Measurements from ENCODE around the gene TARP.
"Not testable (repeated sequence)": the region's sequence is repeated elsewhere in the genome, so short reads cannot be mapped to it uniquely, and the experiment has no call there.

TARP gene

GRCh38 chr7:38284553-38284952 is 11.1 kb upstream of the TARP start:
- Mint-ChIP-seq H3K4me3 (no peak overlapping the region), H3K36me3 (no peaks in the 10 kb centered on the region), H3K27ac (no peak overlapping the region), H3K4me1 (peaks cover 2% of the 10 kb centered on the region), H3K27me3 (peaks cover 16% of the 10 kb centered on the region), H3K9me3 (no peaks in the 10 kb centered on the region)
- ATAC-seq (ENCODE audit: low read depth) (no peak), DNase-seq (ENCODE audit: low spot score in 2 of 2) (no peak)

- H3K4me1 Mint-ChIP-seq: peaks cover 2% of the 10 kb centered on the region
- no peaks in the 10 kb centered on the region for H3K36me3 Mint-ChIP-seq
- ATAC-seq (ENCODE audit: low read depth) (no peak), DNase-seq (ENCODE audit: low spot score in 2 of 2) (no peak)
- peaks cover 14% of the 10 kb centered on the region for H3K27me3 Mint-ChIP-seq
- H3K27ac Mint-ChIP-seq: no peak overlapping the region
- H3K4me3 Mint-ChIP-seq: no peak overlapping the region
- H3K9me3 Mint-ChIP-seq: no peaks in the 10 kb centered on the region
These were observed 10.4 kb upstream of the TARP start for GRCh38 chr7:38283809-38284208.

- Mint-ChIP-seq H3K9me3 (no peaks in the 10 kb centered on the region), H3K27ac (no peak overlapping the region), H3K27me3 (peaks cover 12% of the 10 kb centered on the region), H3K36me3 (no peaks in the 10 kb centered on the region), H3K4me1 (peaks cover 2% of the 10 kb centered on the region), H3K4me3 (no peak overlapping the region)
- DNase-seq (ENCODE audit: low spot score in 2 of 2): no peak
- ATAC-seq (ENCODE audit: low read depth): no peak
These were observed 9.7 kb upstream of the TARP start for GRCh38 chr7:38283107-38283506.

GRCh38 chr7:38282081-38282480 is 8.6 kb upstream of the TARP start:
- Mint-ChIP-seq H3K9me3 (no peaks in the 10 kb centered on the region), H3K4me1 (peaks cover 2% of the 10 kb centered on the region), H3K27ac (no peak overlapping the region), H3K4me3 (no peak overlapping the region), H3K36me3 (no peaks in the 10 kb centered on the region), H3K27me3 (peaks cover 12% of the 10 kb centered on the region)
- DNase-seq (ENCODE audit: low spot score in 2 of 2) (no peak), ATAC-seq (ENCODE audit: low read depth) (no peak)

- Mint-ChIP-seq H3K27ac (no peak overlapping the region), H3K36me3 (no peaks in the 10 kb centered on the region), H3K4me3 (no peak overlapping the region), H3K27me3 (peaks cover 8% of the 10 kb centered on the region), H3K9me3 (no peaks in the 10 kb centered on the region), H3K4me1 (peaks cover 2% of the 10 kb centered on the region)
- ATAC-seq (ENCODE audit: low read depth) (no peak), DNase-seq (ENCODE audit: low spot score in 2 of 2) (no peak)
These were observed 7.8 kb upstream of the TARP start for GRCh38 chr7:38281266-38281665.

GRCh38 chr7:38280707-38281106 is 7.3 kb upstream of the TARP start:
- no peaks in the 10 kb centered on the region for H3K9me3 Mint-ChIP-seq
- peaks cover 2% of the 10 kb centered on the region for H3K4me1 Mint-ChIP-seq
- ATAC-seq (ENCODE audit: low read depth) (no peak), DNase-seq (ENCODE audit: low spot score in 2 of 2) (no peak)
- H3K36me3 Mint-ChIP-seq: no peaks in the 10 kb centered on the region
- peaks cover 6% of the 10 kb centered on the region for H3K27me3 Mint-ChIP-seq
- no peak overlapping the region for H3K4me3 Mint-ChIP-seq
- no peak overlapping the region for H3K27ac Mint-ChIP-seq

- Mint-ChIP-seq H3K4me1 (peaks cover 2% of the 10 kb centered on the region), H3K36me3 (no peaks in the 10 kb centered on the region), H3K4me3 (no peak overlapping the region), H3K27me3 (peaks cover 5% of the 10 kb centered on the region), H3K9me3 (no peaks in the 10 kb centered on the region), H3K27ac (no peak overlapping the region)
- ATAC-seq (ENCODE audit: low read depth) (no peak), DNase-seq (ENCODE audit: low spot score in 2 of 2) (no peak)
These were observed 6.6 kb upstream of the TARP start for GRCh38 chr7:38280000-38280399.

- no peak for ATAC-seq (ENCODE audit: low read depth)
These were observed 2.9 kb upstream of the TARP start for GRCh38 chr7:38276096-38276877.

GRCh38 chr7:38274927-38275620 is 1.6 kb upstream of the TARP start:
- ATAC-seq (ENCODE audit: low read depth): no peak
- Mint-ChIP-seq H3K36me3 (no peaks in the 10 kb centered on the region), H3K4me1 (no peaks in the 10 kb centered on the region), H3K27ac (no peak overlapping the region), H3K4me3 (no peak overlapping the region), H3K27me3 (no peaks in the 10 kb centered on the region), H3K9me3 (no peaks in the 10 kb centered on the region)
- DNase-seq (ENCODE audit: low spot score in 2 of 2): no peak

More at GRCh38 chr7:38276096-38276877, 2.9 kb upstream of the TARP start:
- Mint-ChIP-seq H3K4me3 (no peak overlapping the region), H3K27me3 (no peaks in the 10 kb centered on the region), H3K4me1 (no peaks in the 10 kb centered on the region), H3K9me3 (no peaks in the 10 kb centered on the region), H3K36me3 (no peaks in the 10 kb centered on the region), H3K27ac (no peak overlapping the region)
- no peak for DNase-seq (ENCODE audit: low spot score in 2 of 2)

GRCh38 chr7:38274486-38274885 is 1.1 kb upstream of the TARP start:
- ATAC-seq (ENCODE audit: low read depth): no peak
- Mint-ChIP-seq H3K36me3 (no peaks in the 10 kb centered on the region), H3K27ac (no peak overlapping the region), H3K9me3 (no peaks in the 10 kb centered on the region), H3K4me1 (no peaks in the 10 kb centered on the region), H3K4me3 (no peak overlapping the region), H3K27me3 (no peaks in the 10 kb centered on the region)
- DNase-seq (ENCODE audit: low spot score in 2 of 2): no peak

GRCh38 chr7:38270405-38270804 is 3.0 kb downstream of the TARP start:
- not testable (repeated sequence) for H3K9me3 Mint-ChIP-seq; ATAC-seq (ENCODE audit: low read depth); H3K4me1 Mint-ChIP-seq; H3K4me3 Mint-ChIP-seq; H3K27me3 Mint-ChIP-seq; H3K36me3 Mint-ChIP-seq; H3K27ac Mint-ChIP-seq; DNase-seq (ENCODE audit: low spot score in 2 of 2)

- not testable (repeated sequence) for H3K27me3 Mint-ChIP-seq; H3K36me3 Mint-ChIP-seq; H3K4me1 Mint-ChIP-seq; DNase-seq (ENCODE audit: low spot score in 2 of 2); ATAC-seq (ENCODE audit: low read depth); H3K27ac Mint-ChIP-seq; H3K4me3 Mint-ChIP-seq; H3K9me3 Mint-ChIP-seq
These were observed 3.6 kb downstream of the TARP start for GRCh38 chr7:38269704-38270346.

- not testable (repeated sequence) for DNase-seq (ENCODE audit: low spot score in 2 of 2); H3K27ac Mint-ChIP-seq; ATAC-seq (ENCODE audit: low read depth); H3K9me3 Mint-ChIP-seq; H3K36me3 Mint-ChIP-seq; H3K27me3 Mint-ChIP-seq; H3K4me3 Mint-ChIP-seq; H3K4me1 Mint-ChIP-seq
These were observed 7.5 kb downstream of the TARP start for GRCh38 chr7:38265958-38266357.

GRCh38 chr7:38264602-38265001 is 8.8 kb downstream of the TARP start:
- not testable (repeated sequence) for H3K27ac Mint-ChIP-seq; H3K36me3 Mint-ChIP-seq; H3K4me3 Mint-ChIP-seq; H3K27me3 Mint-ChIP-seq; DNase-seq (ENCODE audit: low spot score in 2 of 2); ATAC-seq (ENCODE audit: low read depth); H3K4me1 Mint-ChIP-seq; H3K9me3 Mint-ChIP-seq
